GM04503 (cell line): Measurements from ENCODE around the gene OLA1.

Source experiments
- DNase-seq: peaks from one replicate; pipeline ENCODE4 v3.0.0-alpha.2; 2012; ENCODE audit warnings: low read depth

The OLA1 gene

GRCh38 chr2:174121175-174121574 lies 127.2 kb downstream of the OLA1 start:
- no peak for DNase-seq

GRCh38 chr2:174120346-174120745 lies 128.0 kb downstream of the OLA1 start:
- no peak for DNase-seq

- DNase-seq, result peak; percentile 76
Observed at GRCh38 chr2:174117951-174118930, 130.1 kb downstream of the OLA1 start.

DNA sequence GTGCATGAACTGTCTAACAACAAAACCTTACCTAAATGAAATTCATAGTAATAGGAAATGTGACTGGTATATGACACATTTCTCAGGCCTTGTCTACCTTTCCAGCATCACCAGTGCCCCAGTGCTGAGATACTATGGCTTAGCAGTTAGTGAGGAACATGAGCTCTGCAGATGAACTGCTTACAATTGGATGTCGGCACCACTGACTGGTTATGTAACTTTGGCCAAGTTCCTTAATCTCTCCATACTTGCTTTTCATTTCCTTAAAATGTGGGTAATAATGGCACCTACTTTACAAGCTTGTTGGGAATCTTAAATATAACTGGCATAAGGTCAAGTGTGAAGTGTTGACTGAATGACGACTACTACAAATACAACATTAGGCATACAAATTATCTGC lies 136.3 kb downstream of the OLA1 start:
- DNase-seq, result no peak

GRCh38 chr2:174108579-174108978 lies 139.8 kb downstream of the OLA1 start:
- DNase-seq, result no peak

- DNase-seq, result no peak
Observed at GRCh38 chr2:174106736-174107135, 141.6 kb downstream of the OLA1 start.

DNA sequence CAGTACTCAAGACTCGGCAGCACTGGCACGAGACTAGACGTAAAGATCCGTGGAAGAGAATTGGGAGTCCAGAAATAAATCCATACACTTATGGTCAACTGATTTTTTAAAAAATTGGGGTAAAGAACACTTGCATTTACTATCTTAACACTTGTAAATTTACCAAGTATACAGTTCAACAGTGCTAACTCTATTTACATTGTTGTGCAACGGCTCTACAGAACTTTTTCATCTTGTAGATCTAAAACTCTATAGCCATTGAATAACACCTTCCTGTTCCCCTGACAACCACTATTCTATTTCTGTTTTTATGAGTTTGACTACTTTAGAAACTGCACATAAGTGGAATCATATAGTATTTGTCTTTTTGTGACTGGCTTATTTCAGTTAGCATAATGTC lies 153.8 kb downstream of the OLA1 start:
- DNase-seq, result no peak

GRCh38 chr2:174090476-174090875 lies 157.9 kb downstream of the OLA1 start:
- DNase-seq, result no peak

DNA sequence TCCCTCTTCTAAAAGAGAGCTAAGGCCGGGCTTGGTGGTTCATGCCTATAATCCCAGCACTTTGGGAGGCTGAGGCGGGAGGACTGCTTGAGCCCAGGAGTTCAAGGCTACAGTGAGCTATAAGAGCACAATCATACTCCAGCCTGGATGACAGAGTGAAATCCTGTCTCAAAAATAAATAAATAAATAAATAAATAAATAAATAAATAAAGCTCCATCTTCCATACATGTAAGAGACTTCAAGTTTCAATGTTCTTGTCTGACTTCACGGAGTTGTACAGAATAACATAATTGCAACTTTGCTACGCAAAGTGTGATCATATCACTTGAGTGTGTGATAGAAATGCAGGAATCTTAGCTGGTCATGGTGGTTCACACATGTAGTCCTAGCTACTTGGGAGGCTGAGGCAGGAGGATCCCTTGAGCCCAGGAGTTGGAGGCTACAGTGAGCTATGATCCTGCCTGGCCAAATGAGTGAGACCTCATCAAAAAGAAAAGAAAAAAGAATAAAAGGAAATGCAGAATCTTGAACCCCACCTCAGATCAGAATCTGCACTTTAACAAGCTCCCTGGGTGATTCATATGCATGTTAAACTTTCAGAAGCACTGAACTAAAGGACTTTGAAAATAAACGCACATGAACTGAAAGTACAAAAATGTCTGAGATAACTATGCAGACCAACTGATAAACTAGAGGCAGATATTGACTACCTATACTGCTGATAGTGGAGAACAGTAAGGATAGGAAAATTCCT lies 159.4 kb downstream of the OLA1 start:
- DNase-seq, result no peak

DNA sequence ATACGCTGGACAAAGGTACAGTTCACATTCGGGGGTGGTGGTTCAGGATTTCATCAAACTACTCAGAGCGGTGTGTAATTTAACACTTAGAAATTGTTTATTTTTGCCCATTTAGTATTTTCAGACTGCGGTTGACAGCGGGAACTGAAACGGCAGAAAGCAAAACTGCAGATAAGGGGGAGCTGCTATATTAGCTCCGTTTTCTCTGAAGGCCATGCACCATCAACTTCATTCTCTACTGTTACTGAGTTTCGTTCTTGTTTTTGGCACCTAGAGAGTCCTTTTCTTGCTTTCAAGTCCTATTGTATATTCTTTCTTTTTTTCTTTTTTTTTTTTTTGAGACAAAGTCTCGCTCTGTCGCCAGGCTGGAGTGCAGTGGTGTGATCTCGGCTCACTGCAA lies 161.6 kb downstream of the OLA1 start:
- DNase-seq, result no peak

DNA sequence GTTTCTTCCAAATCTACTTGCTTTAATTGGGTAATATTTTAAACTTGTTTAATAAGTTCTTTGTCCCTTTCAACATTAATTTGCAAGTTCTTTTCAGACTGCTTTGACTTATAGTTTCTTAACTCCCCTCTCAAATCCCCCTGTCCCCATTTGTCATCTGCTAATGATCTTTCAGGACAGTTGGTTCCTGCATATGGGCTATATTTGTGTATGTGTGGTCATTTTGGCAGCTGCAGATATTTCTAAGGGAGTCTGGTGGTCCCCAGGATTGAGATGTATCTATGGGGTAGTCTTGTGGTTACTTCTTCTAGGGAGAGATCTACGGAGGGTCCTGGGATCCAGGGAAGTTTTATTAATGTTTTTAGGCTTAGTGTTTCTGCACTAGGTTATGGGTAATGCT lies 162.6 kb downstream of the OLA1 start:
- DNase-seq, result no peak

DNA sequence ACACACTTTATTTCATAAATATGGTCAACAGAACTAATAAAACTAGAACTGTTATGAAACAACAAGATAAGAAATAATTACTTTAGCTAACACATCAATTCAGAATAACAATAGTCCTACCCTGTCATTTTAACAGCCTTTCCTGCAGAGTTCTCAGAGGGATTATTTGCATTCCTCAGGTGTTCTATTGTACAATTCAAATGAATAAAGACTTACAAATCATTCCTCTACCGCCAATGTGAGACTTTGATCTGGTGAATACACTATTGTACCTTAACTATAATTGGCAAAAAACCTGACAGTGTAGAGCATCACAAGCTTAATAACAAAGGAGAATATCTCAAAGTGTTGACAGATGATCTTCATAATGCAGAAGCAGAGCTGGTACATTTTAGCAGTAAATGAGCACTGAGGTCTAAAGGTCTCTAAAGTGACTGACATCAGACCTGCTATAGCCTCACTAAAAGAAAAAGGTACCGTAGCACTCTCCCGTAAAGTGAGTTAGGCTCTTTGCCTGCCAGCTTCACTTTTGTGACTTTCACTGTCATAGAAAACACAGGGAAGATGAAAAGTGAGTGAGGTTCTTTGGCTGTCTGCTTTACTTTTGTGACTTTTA lies 164.4 kb downstream of the OLA1 start:
- DNase-seq, result no peak

DNA sequence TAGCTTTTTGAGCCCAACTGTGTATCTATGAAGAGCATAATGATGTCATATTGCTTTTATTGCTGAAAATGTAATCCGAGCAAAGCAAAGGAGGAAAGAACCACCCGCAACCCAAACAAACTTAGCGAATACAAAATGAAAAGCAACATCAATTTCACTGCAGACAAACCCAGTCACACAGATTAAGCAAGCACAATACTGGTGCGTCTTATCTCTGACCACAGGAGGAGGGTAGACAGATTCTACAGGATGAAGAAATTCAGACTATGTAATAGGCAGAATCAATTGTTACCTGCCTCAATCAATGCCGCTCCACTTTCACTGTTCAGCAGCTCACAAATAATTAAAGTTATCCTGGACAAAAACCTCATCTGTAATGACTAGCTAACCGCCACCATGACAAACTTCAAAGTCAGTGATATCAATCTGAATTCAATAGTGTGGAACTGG lies 167.6 kb downstream of the OLA1 start:
- no peak for DNase-seq

- DNase-seq, result no peak
Observed at GRCh38 chr2:174078275-174078674, 170.1 kb downstream of the OLA1 start.

DNA sequence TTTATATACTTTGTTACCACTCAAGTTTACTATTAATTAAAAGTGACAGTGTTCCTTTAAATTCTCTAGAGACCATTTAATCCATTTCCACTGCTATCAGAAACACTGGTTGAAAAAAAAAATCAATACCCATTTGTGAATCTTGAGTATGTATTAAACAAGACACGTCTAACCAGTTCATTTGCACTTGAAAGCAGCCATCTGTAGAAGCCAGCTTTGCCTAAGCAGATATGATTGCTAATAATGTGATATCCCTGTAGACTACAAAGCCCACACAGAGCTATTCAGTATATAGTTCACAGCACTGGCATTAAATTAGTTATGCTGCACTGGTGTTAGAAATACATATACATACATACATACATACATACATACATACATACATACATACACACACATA lies 171.4 kb downstream of the OLA1 start:
- DNase-seq, result no peak

- DNase-seq, result no peak
Observed at GRCh38 chr2:174076040-174076439, 172.3 kb downstream of the OLA1 start.

DNA sequence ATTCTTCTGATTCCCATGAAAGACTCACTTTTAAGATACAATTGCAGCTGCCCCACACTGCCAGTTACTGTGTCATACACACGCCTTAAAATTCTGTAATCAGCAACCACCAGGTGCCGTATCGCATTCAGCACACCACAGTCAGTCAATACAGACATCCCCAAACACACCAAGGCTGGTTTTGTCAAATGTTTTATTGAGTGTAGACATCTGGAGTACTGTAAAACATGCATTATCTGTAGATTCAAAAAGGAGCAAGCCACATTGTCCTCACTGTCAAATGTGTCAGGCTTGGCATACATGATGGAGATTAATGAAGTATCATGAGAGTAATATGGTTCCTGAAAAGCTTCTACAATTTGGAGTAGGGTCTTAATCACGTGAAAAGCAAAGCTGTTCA lies 173.5 kb downstream of the OLA1 start:
- no peak for DNase-seq

DNA sequence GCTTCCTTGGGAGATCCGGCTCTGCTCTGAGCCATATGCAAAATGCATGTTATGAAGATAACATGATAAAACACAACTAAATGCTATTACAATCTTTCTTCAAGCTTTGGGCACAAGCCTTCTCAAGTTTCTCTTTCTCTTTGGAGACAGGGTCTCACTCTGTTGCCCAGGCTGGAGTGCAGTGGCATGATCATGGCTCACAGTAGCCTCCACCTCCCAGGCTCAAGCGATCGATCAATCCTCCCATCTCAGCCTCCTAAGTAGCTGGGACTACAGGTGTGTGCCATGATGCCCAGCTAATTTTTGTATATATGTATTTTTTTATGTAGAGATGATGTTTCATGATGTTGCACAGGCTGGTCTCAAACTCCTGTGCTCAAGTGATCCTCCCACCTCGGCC lies 175.5 kb downstream of the OLA1 start:
- no peak for DNase-seq

GRCh38 chr2:174072069-174072468 lies 176.3 kb downstream of the OLA1 start:
- no peak for DNase-seq

GRCh38 chr2:174071321-174071720 lies 177.0 kb downstream of the OLA1 start:
- no peak for DNase-seq

DNA sequence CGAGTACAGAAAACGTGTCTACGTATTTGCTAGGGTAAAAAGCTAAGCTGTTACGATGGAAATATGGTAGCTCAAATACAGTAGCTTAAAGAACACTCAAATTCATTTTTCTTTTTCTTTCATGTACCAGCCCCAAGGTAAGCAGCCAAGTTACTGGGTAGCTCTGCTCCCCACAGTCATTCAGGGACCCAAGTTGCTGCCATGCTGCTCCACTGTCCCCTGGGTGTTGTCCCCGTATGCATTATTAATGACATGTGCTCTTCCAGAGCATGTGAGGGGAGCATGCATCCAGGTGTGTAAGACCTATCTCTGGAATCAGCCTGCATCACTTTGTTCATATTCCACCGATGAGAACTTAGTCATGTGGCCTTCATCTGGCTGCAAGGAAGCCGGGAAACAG lies 178.1 kb downstream of the OLA1 start:
- DNase-seq, result no peak

DNA sequence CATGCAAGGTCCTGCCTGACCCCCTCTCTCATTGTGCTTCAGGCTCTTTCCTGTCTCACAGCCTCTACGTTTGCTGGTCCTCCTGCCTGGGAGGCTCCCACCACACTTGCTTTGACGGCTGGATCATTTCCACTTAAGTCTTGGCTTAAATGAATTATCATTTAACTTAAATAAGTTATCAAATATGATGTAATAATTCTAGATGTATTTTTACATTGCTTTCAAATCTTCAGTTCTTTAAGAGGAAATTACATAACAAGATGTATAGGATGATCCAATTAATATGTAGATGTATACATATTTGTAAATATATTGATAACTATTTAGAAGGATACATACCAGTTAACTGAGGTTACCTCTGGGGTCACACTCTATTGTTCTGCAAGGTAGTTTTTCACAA lies 180.5 kb downstream of the OLA1 start:
- no peak for DNase-seq

DNA sequence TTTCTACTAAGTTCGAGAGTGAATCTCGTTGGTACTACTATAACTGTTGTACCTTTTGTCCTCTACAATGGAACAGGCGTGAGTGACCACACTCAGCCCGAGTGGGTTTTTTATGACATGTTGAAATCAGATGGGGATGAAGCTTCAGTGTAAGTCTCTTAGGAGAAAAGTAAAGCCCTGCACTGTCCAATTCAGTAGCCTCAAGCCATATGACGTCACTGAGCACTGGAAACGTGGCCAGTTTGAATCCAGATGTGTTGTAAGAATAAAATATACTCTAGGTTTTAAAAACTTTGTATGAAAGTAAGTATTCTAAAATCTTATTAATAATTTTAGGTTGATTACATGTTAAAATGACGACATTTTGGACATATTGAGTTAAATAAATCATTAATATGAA lies 181.5 kb downstream of the OLA1 start:
- no peak for DNase-seq
